NB4 (cell line): ENCODE results near the gene MTREX.

ENCODE experiments used
- CTCF ChIP-seq: IDR thresholded peaks from one replicate; pipeline ENCODE4 v1.5.1; 2012; ENCODE audit warnings: low read depth, low read length
- MAX ChIP-seq: IDR thresholded peaks from 2 replicates; pipeline ENCODE4 v1.6.1; 2011; ENCODE audit warnings: low read depth, low read length
- MYC ChIP-seq: IDR thresholded peaks from 2 replicates; pipeline ENCODE4 v1.6.1; 2011; ENCODE audit warnings: low read depth, low read length
- POLR2A ChIP-seq: IDR thresholded peaks from 2 replicates; pipeline ENCODE4 v1.6.1; 2011; ENCODE audit warnings: mild to moderate bottlenecking; ENCODE audit not compliant: insufficient read length; ENCODE audit errors: extremely low read depth

GRCh38 chr5:55421074-55421529, 113.3 kb downstream of the MTREX start:
- TF ChIP-seq CTCF (no peak), MYC (no peak), MAX (no peak), POLR2A (no peak)
